ENCODE results near the gene ACSS1. TPM values are rescaled to one million over a fixed set of nuclear protein-coding genes. Genes with fewer than 3 reads are reported as not detected.

ACSS1 gene
- total RNA-seq = 1.4 and 2.1 TPM in 2 replicates

- TF ChIP-seq, protein P1, sequence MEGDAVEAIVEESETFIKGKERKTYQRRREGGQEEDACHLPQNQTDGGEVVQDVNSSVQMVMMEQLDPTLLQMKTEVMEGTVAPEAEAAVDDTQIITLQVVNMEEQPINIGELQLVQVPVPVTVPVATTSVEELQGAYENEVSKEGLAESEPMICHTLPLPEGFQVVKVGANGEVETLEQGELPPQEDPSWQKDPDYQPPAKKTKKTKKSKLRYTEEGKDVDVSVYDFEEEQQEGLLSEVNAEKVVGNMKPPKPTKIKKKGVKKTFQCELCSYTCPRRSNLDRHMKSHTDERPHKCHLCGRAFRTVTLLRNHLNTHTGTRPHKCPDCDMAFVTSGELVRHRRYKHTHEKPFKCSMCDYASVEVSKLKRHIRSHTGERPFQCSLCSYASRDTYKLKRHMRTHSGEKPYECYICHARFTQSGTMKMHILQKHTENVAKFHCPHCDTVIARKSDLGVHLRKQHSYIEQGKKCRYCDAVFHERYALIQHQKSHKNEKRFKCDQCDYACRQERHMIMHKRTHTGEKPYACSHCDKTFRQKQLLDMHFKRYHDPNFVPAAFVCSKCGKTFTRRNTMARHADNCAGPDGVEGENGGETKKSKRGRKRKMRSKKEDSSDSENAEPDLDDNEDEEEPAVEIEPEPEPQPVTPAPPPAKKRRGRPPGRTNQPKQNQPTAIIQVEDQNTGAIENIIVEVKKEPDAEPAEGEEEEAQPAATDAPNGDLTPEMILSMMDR (IDR thresholded peaks at IDR 0.05; ENCODE audit: extremely low read depth, low read depth, low read length) = no peak
- Histone ChIP-seq H3K27me3 (ENCODE audit: insufficient read depth, low read length) (peaks cover 49% of the 10 kb centered on the region), H3K4me1 (ENCODE audit: insufficient read depth, low read length) (peaks cover 25% of the 10 kb centered on the region), H3K36me3 (ENCODE audit: insufficient read depth, low read length) (no peaks in the 10 kb centered on the region), H3K27ac (ENCODE audit: low read depth, low read length) (no peak within 1 kb of the TSS), H3K4me3 (ENCODE audit: insufficient read depth, low read length) (peak within 1 kb of the TSS; percentile 73), H2AFZ (ENCODE audit: low read length) (peak within 1 kb of the TSS; percentile 77), H3K79me2 (ENCODE audit: insufficient read depth, low read length) (no peaks in the 10 kb centered on the region), H3K9me3 (ENCODE audit: low read depth, low read length) (no peaks in the 10 kb centered on the region), H3K4me2 (ENCODE audit: insufficient read depth, low read length) (peak within 1 kb of the TSS; percentile 86), H4K20me1 (ENCODE audit: insufficient read depth, low read length) (peaks cover 6% of the 10 kb centered on the region)
- DNase-seq (ENCODE audit: insufficient read length, low spot score, missing footprints) = peak; percentile 82
Measured at GRCh38 chr20:25058051-25058846, at the start of gene ACSS1. TSS of gene ACSS1 (minus strand) at chr20:25058139. CDS start at chr20:25058102, 37 bp downstream.

- Histone ChIP-seq H3K79me2 (ENCODE audit: insufficient read depth, low read length) (no peaks in the 10 kb centered on the region), H3K27me3 (ENCODE audit: insufficient read depth, low read length) (peaks cover 30% of the 10 kb centered on the region), H3K4me1 (ENCODE audit: insufficient read depth, low read length) (no peaks in the 10 kb centered on the region), H4K20me1 (ENCODE audit: insufficient read depth, low read length) (no peaks in the 10 kb centered on the region), H3K4me2 (ENCODE audit: insufficient read depth, low read length) (no peak overlapping the region), H3K4me3 (ENCODE audit: insufficient read depth, low read length) (no peak overlapping the region), H2AFZ (ENCODE audit: low read length) (no peak overlapping the region), H3K9me3 (ENCODE audit: low read depth, low read length) (no peaks in the 10 kb centered on the region), H3K36me3 (ENCODE audit: insufficient read depth, low read length) (no peaks in the 10 kb centered on the region), H3K27ac (ENCODE audit: low read depth, low read length) (no peak overlapping the region)
- TF ChIP-seq, protein P1 (IDR thresholded peaks at IDR 0.05; ENCODE audit: extremely low read depth, low read depth, low read length) = no peak
- DNase-seq (ENCODE audit: insufficient read length, low spot score, missing footprints) = no peak
Measured at GRCh38 chr20:25103526-25103925, 45.6 kb upstream of the ACSS1 start.

- H3K27me3 ChIP-seq (ENCODE audit: insufficient read depth, low read length) = peaks cover 36% of the 10 kb centered on the region
- no peak for DNase-seq (ENCODE audit: insufficient read length, low spot score, missing footprints)
- TF ChIP-seq, protein P1 (IDR thresholded peaks at IDR 0.05; ENCODE audit: extremely low read depth, low read depth, low read length) = no peak
- H3K4me3 ChIP-seq (ENCODE audit: insufficient read depth, low read length) = no peak overlapping the region
- H2AFZ ChIP-seq (ENCODE audit: low read length) = no peak overlapping the region
- no peak overlapping the region for H3K4me2 ChIP-seq (ENCODE audit: insufficient read depth, low read length)
- H3K4me1 ChIP-seq (ENCODE audit: insufficient read depth, low read length) = no peaks in the 10 kb centered on the region
- H4K20me1 ChIP-seq (ENCODE audit: insufficient read depth, low read length) = no peaks in the 10 kb centered on the region
- H3K79me2 ChIP-seq (ENCODE audit: insufficient read depth, low read length) = no peaks in the 10 kb centered on the region
- no peak overlapping the region for H3K27ac ChIP-seq (ENCODE audit: low read depth, low read length)
- no peaks in the 10 kb centered on the region for H3K9me3 ChIP-seq (ENCODE audit: low read depth, low read length)
- H3K36me3 ChIP-seq (ENCODE audit: insufficient read depth, low read length) = no peaks in the 10 kb centered on the region
Measured at GRCh38 chr20:25100914-25101313, 43.0 kb upstream of the ACSS1 start.

GRCh38 chr20:25099601-25100140, 41.7 kb upstream of the ACSS1 start:
- TF ChIP-seq, protein P1 (IDR thresholded peaks at IDR 0.05; ENCODE audit: extremely low read depth, low read depth, low read length) = no peak
- Histone ChIP-seq H3K4me1 (ENCODE audit: insufficient read depth, low read length) (no peaks in the 10 kb centered on the region), H2AFZ (ENCODE audit: low read length) (no peak overlapping the region), H3K27ac (ENCODE audit: low read depth, low read length) (no peak overlapping the region), H3K36me3 (ENCODE audit: insufficient read depth, low read length) (no peaks in the 10 kb centered on the region), H3K79me2 (ENCODE audit: insufficient read depth, low read length) (no peaks in the 10 kb centered on the region), H3K4me2 (ENCODE audit: insufficient read depth, low read length) (no peak overlapping the region), H3K4me3 (ENCODE audit: insufficient read depth, low read length) (no peak overlapping the region), H3K27me3 (ENCODE audit: insufficient read depth, low read length) (peaks cover 45% of the 10 kb centered on the region), H4K20me1 (ENCODE audit: insufficient read depth, low read length) (no peaks in the 10 kb centered on the region), H3K9me3 (ENCODE audit: low read depth, low read length) (no peaks in the 10 kb centered on the region)
- no peak for DNase-seq (ENCODE audit: insufficient read length, low spot score, missing footprints)
